ENCODE results near the gene PPP1R13B.

DNA sequence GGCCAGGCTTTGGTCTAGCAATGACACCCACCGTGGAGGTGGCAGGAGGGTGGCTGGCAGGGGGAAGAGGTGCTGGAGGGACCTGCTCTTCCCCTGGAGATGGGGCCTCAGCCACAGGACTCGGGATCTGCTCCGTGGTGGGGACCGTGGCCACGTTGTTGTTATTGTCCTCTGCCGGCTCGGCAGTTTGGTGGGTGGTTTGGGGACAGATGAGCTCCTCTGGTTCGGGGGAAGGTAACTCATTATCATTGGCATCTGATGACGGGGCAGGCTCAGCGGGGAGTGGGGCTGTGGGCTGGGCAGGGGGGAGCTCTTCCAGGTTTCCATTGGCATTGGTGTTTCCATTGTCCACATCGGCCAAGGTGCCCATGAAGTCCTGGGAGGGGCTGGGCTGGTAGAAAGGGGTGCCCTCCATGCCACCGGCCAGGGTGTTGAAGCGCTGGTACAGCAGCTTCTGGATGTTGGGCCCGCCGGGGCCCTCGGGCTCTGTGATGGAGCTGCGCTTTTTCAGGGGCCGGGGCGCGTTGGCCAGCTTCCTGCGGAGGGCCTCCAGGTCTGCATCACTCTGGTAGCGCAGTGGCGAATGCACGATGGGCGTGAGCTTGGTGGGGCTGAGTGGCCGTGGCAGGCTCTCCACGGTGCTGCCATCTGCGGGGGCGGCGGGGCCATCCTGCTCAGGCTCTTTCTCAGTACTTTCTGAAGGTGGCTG is 107.4 kb downstream of the PPP1R13B start:
- no peak for TF ChIP-seq EZH2 (IDR thresholded peaks at IDR 0.05; ENCODE audit: borderline replicate concordance)
- TF ChIP-seq, protein P1, sequence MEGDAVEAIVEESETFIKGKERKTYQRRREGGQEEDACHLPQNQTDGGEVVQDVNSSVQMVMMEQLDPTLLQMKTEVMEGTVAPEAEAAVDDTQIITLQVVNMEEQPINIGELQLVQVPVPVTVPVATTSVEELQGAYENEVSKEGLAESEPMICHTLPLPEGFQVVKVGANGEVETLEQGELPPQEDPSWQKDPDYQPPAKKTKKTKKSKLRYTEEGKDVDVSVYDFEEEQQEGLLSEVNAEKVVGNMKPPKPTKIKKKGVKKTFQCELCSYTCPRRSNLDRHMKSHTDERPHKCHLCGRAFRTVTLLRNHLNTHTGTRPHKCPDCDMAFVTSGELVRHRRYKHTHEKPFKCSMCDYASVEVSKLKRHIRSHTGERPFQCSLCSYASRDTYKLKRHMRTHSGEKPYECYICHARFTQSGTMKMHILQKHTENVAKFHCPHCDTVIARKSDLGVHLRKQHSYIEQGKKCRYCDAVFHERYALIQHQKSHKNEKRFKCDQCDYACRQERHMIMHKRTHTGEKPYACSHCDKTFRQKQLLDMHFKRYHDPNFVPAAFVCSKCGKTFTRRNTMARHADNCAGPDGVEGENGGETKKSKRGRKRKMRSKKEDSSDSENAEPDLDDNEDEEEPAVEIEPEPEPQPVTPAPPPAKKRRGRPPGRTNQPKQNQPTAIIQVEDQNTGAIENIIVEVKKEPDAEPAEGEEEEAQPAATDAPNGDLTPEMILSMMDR (IDR thresholded peaks at IDR 0.05; ENCODE audit: poor library complexity): no peak
- no peak for TF ChIP-seq EZH2phosphoT487 (IDR thresholded peaks at IDR 0.05; ENCODE audit: low read depth, severe bottlenecking, unreplicated experiment)
